Right cardiac atrium (tissue), 5 donors: ENCODE measurements around the gene ESPL1. TPM values are rescaled to one million over a fixed set of nuclear protein-coding genes. Genes with fewer than 3 reads are reported as not detected.

Source experiments
- ATAC-seq, 2 donors: fragments of 200-7000 bp; cut with Tn5 transposase; one replicate each; pipeline versions ENCODE4 v1.8.0 to v1.9.1; 2020; ENCODE audit warnings: moderate library complexity in 2 of 2, mild to moderate bottlenecking in 1 of 2
- DNase-seq, 3 donors: peaks; one replicate each; pipeline ENCODE4 v3.0.0-alpha.2; 2020
- H3K27ac ChIP-seq: one replicate; pipeline ENCODE4 v1.5.1; 2013; ENCODE audit warnings: mild to moderate bottlenecking, low read length, control low read depth, moderate library complexity
- H3K27me3 ChIP-seq: one replicate; pipeline ENCODE4 v1.6.1; 2013; ENCODE audit not compliant: control insufficient read depth, insufficient read depth
- H3K4me1 ChIP-seq: one replicate; pipeline ENCODE4 v1.6.1; 2013; ENCODE audit warnings: low read length; ENCODE audit not compliant: control insufficient read depth, insufficient read depth
- H3K4me3 ChIP-seq: one replicate; pipeline ENCODE4 v1.5.1; 2013; ENCODE audit warnings: low read length, control low read depth
- H3K9me3 ChIP-seq: one replicate; pipeline ENCODE4 v1.6.1; 2013; ENCODE audit warnings: low read length; ENCODE audit not compliant: control insufficient read depth
- WGBS: extraction: QIAGEN DNeasy Blood & Tissue Kit; methylation state at CpG from one replicate; pipeline ENCODE4 v1.1.7; 2013; 5-methylcytosine and 5-hydroxymethylcytosine counted together
- intact Hi-C, 4 donors: fragments of 100-400 bp; cut with DNase I; formaldehyde crosslinking; loops; one replicate each; pipeline versions ENCODE4 v1.11.0 to v1.14.0; 2022 to 2023
- long read RNA-seq, 4 donors: library from polyadenylated mRNA; unstranded; transcript quantifications; one replicate each; pipeline ENCODE4 v2.0.0, GENCODE V29; 2020 to 2021
- polyA plus RNA-seq: library from polyadenylated mRNA; stranded (reverse); fragments of 200-250 nt; gene quantifications from one replicate; pipeline ENCODE4 v1.2.3, GENCODE V29; 2013
- total RNA-seq, 4 donors: library from RNA; stranded (reverse); fragmentation: NEBNext Ultra II Directional; extraction: Animal tissue kit (Norgen Biotek cat#: 25700); gene quantifications; one replicate each; pipeline ENCODE4 v1.2.1, GENCODE V29; 2021
- donor health status: healthy with polysubstance abuse.
- donor health status: DM: no; HTN: yes; CAD: no.
- donor health status: DM: no; HTN: no; CAD: no.
- donor health status: DM: no; HTN: yes; CAD: no; lungs with severe emphysema.
- donor health status: DM: yes; HTN: yes; CAD: no.

ESPL1 gene
- total RNA-seq (1 to 10 TPM in 1 of 4 donors, under 1 TPM in 3; 0.23 to 1.2 (median 0.40) TPM), polyA plus RNA-seq (0.11 TPM)
- long read RNA-seq, donor 1, result 0 reads
- long read RNA-seq, donor 2, result 0 reads
- long read RNA-seq, donor 3, result 0 reads
- long read RNA-seq, donor 4, result 0 reads

- ATAC-seq, result peak; percentile 95
- H3K9me3 ChIP-seq, result no peaks in the 10 kb centered on the region
- H3K4me3 ChIP-seq, result peak within 1 kb of the TSS; percentile 49
- H3K27me3 ChIP-seq, result no peaks in the 10 kb centered on the region
- intact Hi-C loops, result no loop called here
- H3K4me1 ChIP-seq, result no peaks in the 10 kb centered on the region
- peak; percentile 73 to 92 (median 90) for DNase-seq
- no peak within 1 kb of the TSS for H3K27ac ChIP-seq
- WGBS, result under 1% methylated on average over 58 of the region's 58 CpGs
Observed at GRCh38 chr12:53267999-53268629, at the start of gene ESPL1. Gene ESPL1 (plus strand): TSS chr12:53268299. CDS start chr12:53268767, 468 bp downstream.

GRCh38 chr12:53218551-53219291, 49.4 kb upstream of the ESPL1 start:
- 36% methylated on average over 30 of the region's 30 CpGs for WGBS

DNA sequence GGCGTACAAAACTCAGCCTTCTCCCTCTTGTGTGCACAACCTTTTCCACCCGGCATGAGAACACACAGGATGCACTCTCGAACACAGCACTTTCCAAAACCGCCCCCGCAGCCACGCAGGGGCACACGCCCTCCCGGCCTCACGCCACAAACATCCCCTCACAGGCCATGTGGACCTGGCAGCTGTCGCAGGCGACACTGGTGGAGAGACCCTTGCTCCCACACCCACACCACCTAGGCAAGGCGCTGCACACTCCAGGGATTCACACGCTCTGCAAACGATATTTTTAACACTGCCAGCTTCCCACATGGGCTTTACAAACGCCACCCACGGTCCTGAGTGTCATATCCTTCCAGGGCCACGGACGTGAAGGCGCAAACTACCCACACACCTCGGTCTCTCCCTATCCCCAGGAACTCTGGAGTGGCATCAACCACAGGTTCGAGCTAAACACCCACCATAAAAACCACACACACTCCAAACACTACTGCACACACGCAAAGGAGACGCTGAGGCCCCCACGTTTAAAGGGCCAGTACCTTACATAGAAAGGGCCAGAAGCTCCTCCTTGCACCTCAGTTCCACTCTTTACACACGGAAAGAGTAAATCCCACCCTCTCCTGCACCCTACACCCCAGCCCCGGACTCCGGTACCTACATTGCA, 48.7 kb upstream of the ESPL1 start:
- ATAC-seq, result peak in 1 of 2 donors; percentile 4
- DNase-seq, result peak; percentile 58 to 87 (median 83)
- no peaks in the 10 kb centered on the region for H3K27me3 ChIP-seq
- peak overlapping the region; percentile 93 for H3K4me3 ChIP-seq
- intact Hi-C loops, result loop anchor here in 1 of 4 donors (5.0 kb wide), 1 partner anchor 33 kb away; a partner anchor contains a TSS
- WGBS, result 7% methylated on average over 27 of the region's 27 CpGs
- no peaks in the 10 kb centered on the region for H3K9me3 ChIP-seq
- peaks cover 16% of the 10 kb centered on the region for H3K4me1 ChIP-seq
- H3K27ac ChIP-seq, result peak overlapping the region; percentile 56

More at GRCh38 chr12:53218551-53219291, 49.4 kb upstream of the ESPL1 start:
- peak in 2 of 3 donors; percentile 86 to 90 for DNase-seq
- no peaks in the 10 kb centered on the region for H3K27me3 ChIP-seq
- H3K4me3 ChIP-seq, result peak overlapping the region; percentile 93
- peak in 1 of 2 donors; percentile 6 for ATAC-seq
- peak overlapping the region; percentile 77 for H3K27ac ChIP-seq
- intact Hi-C loops, result loop anchor here in 1 of 4 donors (5.0 kb wide), 1 partner anchor 34 kb away; a partner anchor contains a TSS
- no peaks in the 10 kb centered on the region for H3K9me3 ChIP-seq
- peaks cover 15% of the 10 kb centered on the region for H3K4me1 ChIP-seq

GRCh38 chr12:53219956-53220693, 48.0 kb upstream of the ESPL1 start:
- DNase-seq, result peak; percentile 68 to 92 (median 88)
- Histone ChIP-seq H3K27me3 (no peaks in the 10 kb centered on the region), H3K4me1 (peaks cover 13% of the 10 kb centered on the region), H3K27ac (peak overlapping the region; percentile 63), H3K4me3 (peak overlapping the region; percentile 93), H3K9me3 (no peaks in the 10 kb centered on the region)
- intact Hi-C loops, result loop anchor here in 1 of 4 donors (5.0 kb wide), 1 partner anchor 32 kb away; a partner anchor contains a TSS
- under 1% methylated on average over 52 of the region's 53 CpGs for WGBS
- peak; percentile 17 to 22 for ATAC-seq

DNA sequence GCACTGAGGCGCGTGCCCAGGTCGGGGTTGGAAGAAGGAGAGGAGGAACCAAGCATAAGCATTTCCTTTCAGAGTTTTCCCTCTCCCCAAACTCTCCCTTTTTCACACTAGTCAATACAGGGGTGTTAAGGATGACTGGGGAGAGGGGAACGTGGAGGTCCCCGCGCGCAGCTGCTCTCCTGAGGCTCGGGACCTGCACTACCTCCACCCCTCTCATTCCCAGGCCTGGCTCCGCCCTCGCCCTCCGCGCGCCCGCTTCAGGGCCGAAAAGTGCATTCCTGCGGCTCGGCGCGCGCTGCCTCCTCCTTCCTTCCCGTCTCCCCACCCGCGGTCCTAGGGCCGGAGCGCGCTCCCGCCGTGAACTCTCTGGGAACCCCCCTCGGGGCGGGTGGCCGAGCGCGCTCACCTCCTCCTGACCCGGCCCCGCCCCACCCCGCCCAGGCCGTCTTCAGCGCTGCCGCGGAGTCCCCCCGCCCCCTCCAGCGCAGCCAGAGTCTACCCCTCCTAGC, 47.4 kb upstream of the ESPL1 start:
- WGBS, result under 1% methylated on average over 42 of the region's 42 CpGs
- intact Hi-C loops, result no loop called here
- peaks cover 11% of the 10 kb centered on the region for H3K4me1 ChIP-seq
- H3K27me3 ChIP-seq, result no peaks in the 10 kb centered on the region
- H3K9me3 ChIP-seq, result no peaks in the 10 kb centered on the region
- peak overlapping the region; percentile 93 for H3K4me3 ChIP-seq
- peak; percentile 93 to 98 (median 98) for DNase-seq
- ATAC-seq, result peak; percentile 91 to 92
- peak overlapping the region; percentile 95 for H3K27ac ChIP-seq

GRCh38 chr12:53221203-53222080, 46.7 kb upstream of the ESPL1 start:
- intact Hi-C loops, result no loop called here

DNA sequence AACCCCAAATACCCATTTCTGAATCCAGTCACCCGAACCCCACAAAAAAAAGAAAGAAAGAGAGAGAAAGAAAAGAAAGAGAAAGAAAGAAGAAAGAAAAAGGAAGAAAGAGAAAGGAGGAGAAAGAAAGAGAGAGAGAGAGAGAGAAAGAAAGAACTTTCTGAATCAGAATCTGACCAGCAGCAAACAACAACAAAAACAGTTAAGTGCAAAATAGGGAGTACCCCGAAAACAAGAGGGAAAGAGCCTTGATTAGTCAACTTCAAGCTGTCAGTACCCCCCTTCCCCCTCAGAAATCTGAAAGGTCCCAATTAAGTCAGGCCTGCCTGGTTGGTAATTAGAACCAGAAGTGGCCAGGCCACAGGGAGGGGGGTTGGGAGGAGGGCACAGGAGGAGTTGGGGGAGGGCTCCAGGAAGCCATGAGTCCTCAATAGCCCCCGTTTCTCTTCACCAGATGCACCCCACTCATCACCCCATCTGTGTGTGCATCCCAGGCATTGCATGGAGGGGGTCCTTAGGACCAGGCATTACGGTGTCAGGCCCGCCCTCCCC, 45.9 kb upstream of the ESPL1 start:
- DNase-seq, result peak in 1 of 3 donors; percentile 40
- H3K4me1 ChIP-seq, result peaks cover 8% of the 10 kb centered on the region
- H3K27me3 ChIP-seq, result no peaks in the 10 kb centered on the region
- peak overlapping the region; percentile 95 for H3K27ac ChIP-seq
- H3K9me3 ChIP-seq, result no peaks in the 10 kb centered on the region
- no peak for ATAC-seq
- intact Hi-C loops, result no loop called here
- peak overlapping the region; percentile 93 for H3K4me3 ChIP-seq
- WGBS, result 49% methylated on average over 5 of the region's 5 CpGs

More at GRCh38 chr12:53221203-53222080, 46.7 kb upstream of the ESPL1 start:
- DNase-seq (peak; percentile 78 to 95 (median 92)), ATAC-seq (peak; percentile 62 to 69)
- peak overlapping the region; percentile 93 for H3K4me3 ChIP-seq
- H3K27me3 ChIP-seq, result no peaks in the 10 kb centered on the region
- no peaks in the 10 kb centered on the region for H3K9me3 ChIP-seq
- peak overlapping the region; percentile 95 for H3K27ac ChIP-seq
- H3K4me1 ChIP-seq, result peaks cover 8% of the 10 kb centered on the region
- under 1% methylated on average over 72 of the region's 72 CpGs for WGBS

GRCh38 chr12:53222806-53223261, 45.3 kb upstream of the ESPL1 start:
- no peaks in the 10 kb centered on the region for H3K9me3 ChIP-seq
- intact Hi-C loops, result no loop called here
- 41% methylated on average over 4 of the region's 4 CpGs for whole genome bisulfite sequencing
- H3K4me3 ChIP-seq, result no peak overlapping the region
- DNase-seq (no peak), ATAC-seq (no peak)
- H3K27me3 ChIP-seq, result no peaks in the 10 kb centered on the region
- peaks cover 8% of the 10 kb centered on the region for H3K4me1 ChIP-seq
- H3K27ac ChIP-seq, result peak overlapping the region; percentile 54

- H3K27ac ChIP-seq, result peak overlapping the region; percentile 80
- H3K27me3 ChIP-seq, result no peaks in the 10 kb centered on the region
- ATAC-seq (no peak), DNase-seq (peak; percentile 67 to 84 (median 84))
- intact Hi-C loops, result no loop called here
- peaks cover 8% of the 10 kb centered on the region for H3K4me1 ChIP-seq
- WGBS, result 20% methylated on average over 16 of the region's 16 CpGs
- no peak overlapping the region for H3K4me3 ChIP-seq
- no peaks in the 10 kb centered on the region for H3K9me3 ChIP-seq
Observed at GRCh38 chr12:53223389-53224060, 44.6 kb upstream of the ESPL1 start.
